A673 (cell line): ENCODE measurements around the gene PEX11G.

Source experiments
- CTCF ChIP-seq: fragments of 300-800, 200-600 bp; sonication (generic); conservative IDR thresholded peaks from 2 replicates; pipeline ENCODE4 v1.5.1; 2017; ENCODE audit warnings: low read depth, mild to moderate bottlenecking, antibody characterized with exemption, low read length, moderate library complexity, mixed read lengths
- EZH2 ChIP-seq: fragments of 200-600 bp; sonication (generic); IDR thresholded peaks from 2 replicates; pipeline ENCODE4 v1.6.1; 2017; ENCODE audit warnings: borderline replicate concordance, low read depth, mild to moderate bottlenecking, mixed read lengths, antibody characterized with exemption, low read length; ENCODE audit not compliant: poor library complexity, severe bottlenecking

- TF ChIP-seq CTCF (no peak), EZH2 (no peak)
These were observed 25.2 kb upstream of the PEX11G start for GRCh38 chr19:7513809-7514642.
